ENCODE measurements around the gene SLC6A6.

DNA sequence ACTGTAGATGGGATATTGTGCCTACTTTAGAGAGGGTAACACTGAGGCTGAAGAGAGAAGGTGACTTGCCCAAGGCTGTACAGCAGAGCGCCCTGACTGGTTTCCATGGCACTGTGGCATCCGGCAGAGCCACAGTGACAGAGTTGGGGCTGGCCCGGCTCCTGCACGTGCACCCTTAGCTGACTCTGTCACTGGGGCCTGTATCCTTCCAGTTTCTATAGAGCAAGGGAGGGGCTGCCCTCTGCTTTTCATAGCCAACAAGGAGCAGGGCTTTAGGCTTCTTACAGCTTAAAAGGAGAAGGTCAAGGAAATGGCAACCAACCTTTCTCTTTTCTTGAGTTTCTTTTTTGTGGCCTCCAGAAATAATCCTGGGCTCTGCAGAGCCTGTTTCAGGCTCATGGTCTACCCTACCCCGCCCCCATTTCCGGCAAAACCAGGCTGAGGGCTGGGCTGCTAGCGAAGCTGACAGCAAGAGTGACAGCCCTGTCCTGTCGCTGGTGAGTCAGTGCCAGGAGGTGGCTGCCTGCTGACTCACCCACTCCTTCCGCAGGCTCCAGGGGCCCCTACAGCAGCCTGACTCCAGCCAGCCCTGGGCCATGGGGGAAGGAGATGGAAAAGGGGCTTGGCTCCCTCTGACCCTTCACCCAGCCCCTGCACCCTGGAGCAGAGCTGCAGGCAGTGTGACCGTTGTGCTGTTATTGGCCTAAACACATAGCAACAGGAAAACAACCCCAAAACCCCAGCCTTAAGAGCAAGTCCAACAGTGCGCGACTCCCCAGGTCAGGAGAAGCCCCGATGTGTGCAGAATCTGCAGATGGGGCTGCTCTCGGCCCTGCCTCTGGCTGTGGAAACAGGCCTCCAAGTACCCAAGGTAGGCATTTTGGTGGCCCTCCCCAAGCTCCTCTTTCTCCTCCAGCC lies 29.8 kb downstream of the SLC6A6 start:
- TF ChIP-seq POLR2AphosphoS5 (IDR thresholded peaks at IDR 0.05) (peak; percentile 47 to 59), POLR2A (IDR thresholded peaks at IDR 0.05; ENCODE audit: low read depth) (no peak)
- TF ChIP-seq, protein P1, sequence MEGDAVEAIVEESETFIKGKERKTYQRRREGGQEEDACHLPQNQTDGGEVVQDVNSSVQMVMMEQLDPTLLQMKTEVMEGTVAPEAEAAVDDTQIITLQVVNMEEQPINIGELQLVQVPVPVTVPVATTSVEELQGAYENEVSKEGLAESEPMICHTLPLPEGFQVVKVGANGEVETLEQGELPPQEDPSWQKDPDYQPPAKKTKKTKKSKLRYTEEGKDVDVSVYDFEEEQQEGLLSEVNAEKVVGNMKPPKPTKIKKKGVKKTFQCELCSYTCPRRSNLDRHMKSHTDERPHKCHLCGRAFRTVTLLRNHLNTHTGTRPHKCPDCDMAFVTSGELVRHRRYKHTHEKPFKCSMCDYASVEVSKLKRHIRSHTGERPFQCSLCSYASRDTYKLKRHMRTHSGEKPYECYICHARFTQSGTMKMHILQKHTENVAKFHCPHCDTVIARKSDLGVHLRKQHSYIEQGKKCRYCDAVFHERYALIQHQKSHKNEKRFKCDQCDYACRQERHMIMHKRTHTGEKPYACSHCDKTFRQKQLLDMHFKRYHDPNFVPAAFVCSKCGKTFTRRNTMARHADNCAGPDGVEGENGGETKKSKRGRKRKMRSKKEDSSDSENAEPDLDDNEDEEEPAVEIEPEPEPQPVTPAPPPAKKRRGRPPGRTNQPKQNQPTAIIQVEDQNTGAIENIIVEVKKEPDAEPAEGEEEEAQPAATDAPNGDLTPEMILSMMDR (IDR thresholded peaks at IDR 0.05) = no peak
